ENCODE measurements around the gene DBI.

DNA sequence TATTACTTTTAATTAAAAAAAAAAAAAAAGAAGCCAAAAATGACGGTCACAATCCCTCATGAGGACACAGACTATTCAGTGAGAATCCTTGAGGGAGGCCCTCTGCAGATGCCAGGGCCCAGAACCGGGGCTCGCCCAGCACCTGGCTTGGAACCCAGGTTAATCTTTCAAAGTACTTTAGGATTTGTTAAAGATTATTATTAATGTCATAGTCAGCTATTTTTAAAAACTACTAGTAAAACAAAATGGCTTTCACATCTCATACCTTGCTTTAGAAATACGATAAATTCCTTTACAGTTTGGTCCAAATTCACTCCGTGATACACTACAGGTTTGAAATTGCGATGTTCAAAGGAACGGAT, 27.2 kb upstream of the DBI start:
- TF ChIP-seq GATA2 (IDR thresholded peaks at IDR 0.05; ENCODE audit: low read depth, low read length) (no peak), GATA3 (IDR thresholded peaks at IDR 0.05; ENCODE audit: low read depth, low read length) (no peak)
